ENCODE results near the gene ANO6.
"Not testable (repeated sequence)": the region's sequence is repeated elsewhere in the genome, so short reads cannot be mapped to it uniquely, and the experiment has no call there.

ANO6 gene

DNA sequence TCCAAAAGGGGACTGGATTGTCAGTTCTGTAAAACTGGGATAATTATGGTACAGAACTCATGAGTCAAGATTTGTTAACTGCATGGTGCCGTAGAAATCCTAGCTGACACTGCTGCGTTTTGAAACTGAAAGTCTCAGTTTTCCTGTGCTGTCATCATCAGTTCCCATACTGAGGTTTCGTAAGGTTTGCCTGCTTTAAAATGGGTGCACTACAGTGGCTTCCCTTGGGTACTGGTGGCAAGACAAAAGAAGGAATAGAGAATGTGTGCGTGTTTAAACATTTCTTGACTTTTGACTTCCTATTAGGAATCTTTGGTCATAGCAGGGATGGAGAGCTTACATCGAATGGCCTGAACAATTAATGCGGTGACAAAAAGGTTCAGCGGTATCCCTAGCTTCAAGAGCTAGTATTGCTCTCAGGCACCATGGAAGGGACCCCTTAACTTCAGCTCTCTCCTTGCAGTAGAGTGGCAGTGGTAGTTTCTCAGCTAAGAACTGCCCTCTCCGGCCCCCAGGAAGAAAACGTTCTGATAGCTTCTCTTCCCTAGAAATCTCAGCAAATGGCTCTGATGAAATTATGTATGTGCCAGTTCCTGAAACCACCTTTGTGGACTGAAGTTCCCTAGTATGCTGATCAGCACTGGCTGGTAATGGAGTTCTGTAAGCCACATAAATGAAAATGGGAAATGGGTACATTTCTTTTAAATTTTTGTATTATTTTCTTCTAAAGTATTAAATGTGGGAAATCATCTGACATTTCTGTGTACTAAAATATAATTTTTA is 28.9 kb downstream of the ANO6 start:
- no peak for DNase-seq

DNA sequence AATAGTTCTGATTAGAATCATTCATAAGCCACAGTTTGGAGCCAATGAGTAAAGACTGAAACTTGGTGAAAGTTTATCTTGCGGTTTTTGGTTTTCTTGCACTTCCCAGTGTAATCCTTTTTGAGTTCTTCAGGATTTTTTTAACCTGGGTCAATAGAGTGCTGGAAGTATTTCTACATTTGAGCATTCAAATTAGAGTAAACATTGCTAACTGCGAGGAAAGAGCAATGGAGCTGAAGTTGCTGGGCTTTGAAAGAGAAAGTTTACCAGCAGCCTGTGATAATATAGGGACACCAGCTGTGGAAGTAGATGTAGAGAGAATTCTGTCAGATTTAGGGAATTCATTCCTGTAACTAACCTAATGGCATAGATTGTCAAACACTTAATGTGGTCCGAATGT is 30.3 kb downstream of the ANO6 start:
- no peak for DNase-seq

DNA sequence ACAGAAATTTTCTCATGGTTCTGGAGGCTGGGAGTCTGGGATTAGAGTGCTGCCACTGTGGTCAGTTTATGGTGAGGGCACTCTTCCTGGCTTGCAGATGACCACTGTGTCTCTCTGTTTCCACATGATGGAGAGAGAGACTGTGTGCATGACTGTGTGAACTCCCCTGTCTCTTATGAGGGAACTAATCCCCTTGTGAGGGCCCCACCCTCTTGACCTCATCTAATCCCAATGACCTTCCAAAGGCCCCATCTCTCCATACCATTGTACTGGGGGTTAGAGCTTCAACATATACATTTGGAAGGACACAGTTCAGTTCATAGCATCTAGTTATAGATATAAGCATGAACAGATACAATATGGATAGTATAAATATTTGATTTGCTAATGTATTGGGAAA is 31.7 kb downstream of the ANO6 start:
- DNase-seq = no peak

DNA sequence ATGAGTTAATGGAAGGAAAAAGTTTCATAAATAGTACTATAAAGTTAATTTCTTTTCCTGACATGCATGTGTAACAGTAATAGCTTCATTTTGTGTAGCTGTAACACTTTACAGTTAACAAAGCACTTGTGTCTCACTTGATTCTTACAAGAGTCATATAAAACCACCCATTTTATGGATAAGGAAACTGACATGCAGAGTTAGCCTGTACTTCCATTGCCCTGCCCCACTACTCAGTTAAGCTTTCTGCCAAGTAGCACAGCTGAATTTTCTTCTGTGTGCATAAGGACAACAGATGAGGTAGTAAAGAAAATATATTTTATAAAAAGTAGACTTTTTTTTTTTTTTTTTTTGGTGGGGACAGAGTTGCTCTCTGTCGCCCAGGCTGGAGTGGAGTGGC is 32.2 kb downstream of the ANO6 start:
- DNase-seq = no peak

DNA sequence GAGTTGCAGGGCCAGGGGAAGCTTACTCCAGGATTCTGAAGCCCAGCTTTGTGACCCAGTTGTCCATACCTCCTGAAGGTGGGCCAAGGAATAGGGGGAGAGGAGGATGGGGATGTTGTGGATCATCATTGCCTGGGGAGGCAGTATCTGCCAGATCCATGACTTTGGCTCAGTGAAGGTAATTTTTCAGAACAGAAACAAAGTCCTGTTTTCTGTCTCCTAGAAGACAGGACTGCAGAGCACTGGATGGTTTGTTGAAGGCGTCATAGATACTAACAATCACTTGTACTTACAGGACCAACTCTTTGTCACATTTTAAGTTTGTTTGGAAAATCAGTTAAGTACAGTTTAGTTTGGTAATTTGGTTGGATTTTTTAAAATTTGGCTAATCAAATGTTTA is 38.4 kb downstream of the ANO6 start:
- DNase-seq = no peak

DNA sequence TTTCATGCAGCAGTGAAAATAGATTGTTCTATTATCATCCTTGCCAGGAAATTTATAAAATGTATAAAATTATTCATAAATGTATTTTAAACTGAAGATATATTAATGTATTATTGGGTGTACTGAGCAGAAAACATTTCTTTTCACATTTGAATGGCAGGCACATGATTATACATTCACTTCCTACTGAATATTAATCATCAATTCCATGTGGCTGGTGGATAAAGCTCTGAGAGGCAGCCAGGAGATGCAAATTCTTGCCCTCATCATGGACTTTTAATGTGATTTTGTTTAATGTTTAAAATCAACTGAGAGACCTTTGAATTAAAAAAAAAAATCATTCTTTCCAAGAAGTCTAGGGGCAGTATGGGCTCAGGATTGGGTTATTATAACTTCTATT is 40.8 kb downstream of the ANO6 start:
- DNase-seq = no peak

DNA sequence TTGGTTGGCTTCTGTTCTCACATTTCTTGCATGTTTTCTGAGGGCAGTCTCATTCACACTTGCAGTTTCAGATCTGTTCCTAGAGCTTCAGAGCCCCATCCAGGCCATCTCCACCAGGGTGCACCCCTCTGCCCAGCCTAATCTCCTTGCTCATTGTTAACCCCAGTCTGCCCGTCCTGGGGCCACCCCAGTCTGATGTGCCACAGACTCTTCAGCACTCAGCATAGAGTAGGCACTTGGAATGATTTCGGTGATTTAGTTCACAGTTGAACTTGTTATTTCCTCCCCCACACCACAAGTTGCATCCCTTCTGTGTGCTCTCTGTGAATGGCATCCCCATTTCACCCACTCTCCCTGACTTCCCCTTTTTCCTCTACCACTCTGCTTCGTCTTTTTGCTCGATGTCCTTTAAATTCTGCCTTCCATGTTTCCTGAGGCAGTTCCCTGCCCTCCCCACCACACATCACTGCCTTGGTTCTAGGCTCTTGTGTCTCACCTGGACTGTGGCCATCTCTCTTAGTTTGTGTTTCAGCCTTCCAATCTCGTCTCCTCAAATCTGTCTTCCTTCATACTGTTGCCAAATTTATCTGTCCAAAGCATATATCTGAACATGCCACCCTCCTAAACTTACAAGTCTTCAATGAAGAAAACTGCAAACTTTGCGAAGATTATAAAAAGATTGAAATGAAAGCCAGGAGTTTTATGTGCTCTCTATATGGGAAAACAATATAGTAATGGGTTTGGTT is 41.5 kb downstream of the ANO6 start:
- DNase-seq = no peak

DNA sequence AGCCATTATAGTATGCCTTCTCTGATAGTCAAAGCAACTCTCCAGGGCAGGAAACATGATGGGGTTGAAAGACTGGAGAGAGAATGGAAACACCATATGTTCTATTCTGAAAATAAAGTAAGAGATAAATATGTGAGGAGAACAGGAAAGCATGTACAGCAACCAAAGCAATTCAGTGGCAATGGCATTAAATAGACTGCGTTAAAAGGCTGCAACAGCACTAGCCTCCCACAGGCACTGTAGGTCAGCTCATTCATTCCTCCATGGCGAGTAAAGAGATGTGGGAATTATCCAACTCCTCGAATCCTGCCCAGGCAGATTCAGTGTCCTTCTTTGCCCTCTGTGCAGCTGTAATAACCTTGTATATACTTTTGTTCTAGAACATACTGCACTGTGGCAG is 43.8 kb downstream of the ANO6 start:
- DNase-seq = no peak

DNA sequence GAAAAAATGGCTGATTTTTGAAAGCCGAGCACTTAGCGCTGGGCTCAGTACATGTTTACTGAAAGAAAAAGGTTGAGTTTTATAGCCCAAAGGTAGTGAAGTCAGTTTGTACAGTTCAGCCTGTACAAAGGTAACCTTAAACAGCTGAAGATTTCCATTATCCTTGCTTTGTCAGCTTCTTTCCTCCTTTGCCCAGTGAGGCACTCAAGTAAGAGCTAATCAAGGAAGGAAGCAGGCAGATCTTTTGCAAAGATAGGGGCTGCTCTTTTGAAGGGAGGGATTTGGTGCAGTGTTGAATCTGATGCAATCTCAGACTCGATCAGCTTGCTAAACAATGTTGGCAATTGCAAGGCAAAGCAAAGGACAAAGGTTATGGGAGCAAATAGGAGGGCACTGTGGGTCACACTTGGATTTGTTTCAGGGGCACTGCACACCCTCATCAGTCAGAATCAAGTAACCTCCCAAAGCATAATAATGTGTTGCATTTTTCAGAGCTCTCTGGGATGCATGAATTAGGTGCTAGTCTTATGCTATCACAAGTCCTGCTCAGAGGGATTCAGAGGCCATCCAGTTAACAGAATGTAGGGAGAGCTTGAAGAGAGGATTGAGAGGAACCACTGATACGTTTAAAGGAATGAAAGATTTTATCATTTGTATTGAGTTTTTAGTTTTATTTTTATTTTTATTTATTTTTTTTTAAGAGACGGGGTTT is 44.4 kb downstream of the ANO6 start:
- DNase-seq = no peak

DNA sequence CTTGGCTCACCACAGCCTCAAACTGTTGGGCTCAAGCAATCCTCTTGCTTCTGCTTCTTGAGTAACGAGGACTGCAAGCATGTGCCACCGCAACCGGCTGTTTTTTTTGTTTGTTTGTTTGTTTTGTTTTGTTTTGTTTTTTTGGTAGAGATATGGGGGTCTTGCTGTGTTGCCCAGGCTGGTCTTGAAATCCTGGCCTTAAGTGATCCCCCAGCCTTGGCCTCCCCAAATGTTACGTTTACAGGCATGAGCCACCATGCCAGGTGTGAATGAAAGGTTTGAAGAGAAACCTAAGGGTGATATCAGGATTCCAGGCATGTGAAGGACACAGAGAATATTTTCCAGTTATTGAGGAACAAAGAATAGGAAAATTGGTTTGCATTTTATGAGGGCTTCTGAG is 45.0 kb downstream of the ANO6 start:
- DNase-seq = no peak

DNA sequence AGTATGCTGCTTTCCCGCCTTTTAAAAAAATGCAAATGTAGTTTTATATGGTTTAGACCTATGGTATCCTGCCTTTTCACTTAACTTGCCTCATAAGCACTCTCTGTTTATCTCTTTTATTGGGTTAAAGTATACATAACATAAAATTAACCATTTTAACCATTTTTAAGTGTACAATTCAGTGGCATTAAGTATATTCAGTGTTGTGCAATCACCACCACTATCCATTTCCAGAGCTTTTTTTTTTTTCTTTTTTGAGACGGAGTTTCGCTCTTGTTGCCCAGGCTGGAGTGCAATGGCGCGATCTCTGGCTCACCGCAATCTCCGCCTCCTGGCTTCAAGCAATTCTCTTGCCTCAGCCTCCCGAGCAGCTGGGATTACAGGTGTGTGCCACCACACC is 46.3 kb downstream of the ANO6 start:
- DNase-seq = not testable (repeated sequence)

DNA sequence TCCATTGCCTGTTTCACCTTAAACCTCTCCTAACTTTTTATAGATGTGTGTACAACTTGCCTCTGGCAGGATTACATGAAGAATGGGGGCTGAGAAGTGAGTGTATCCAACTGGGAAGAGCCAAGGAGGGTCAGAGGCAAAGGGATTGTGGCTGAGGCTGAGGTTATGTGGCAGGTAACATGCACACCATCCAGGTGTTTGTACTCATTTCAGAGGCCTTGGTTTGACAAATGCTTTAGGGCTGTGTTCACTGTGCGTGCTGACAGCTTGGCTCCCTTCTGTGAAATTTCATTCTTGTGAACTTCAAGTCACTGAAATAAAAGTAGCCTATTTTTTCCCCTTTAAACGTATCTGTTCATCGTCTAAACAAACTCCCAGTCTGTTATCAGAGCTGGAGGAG is 47.7 kb downstream of the ANO6 start:
- no peak for DNase-seq

DNA sequence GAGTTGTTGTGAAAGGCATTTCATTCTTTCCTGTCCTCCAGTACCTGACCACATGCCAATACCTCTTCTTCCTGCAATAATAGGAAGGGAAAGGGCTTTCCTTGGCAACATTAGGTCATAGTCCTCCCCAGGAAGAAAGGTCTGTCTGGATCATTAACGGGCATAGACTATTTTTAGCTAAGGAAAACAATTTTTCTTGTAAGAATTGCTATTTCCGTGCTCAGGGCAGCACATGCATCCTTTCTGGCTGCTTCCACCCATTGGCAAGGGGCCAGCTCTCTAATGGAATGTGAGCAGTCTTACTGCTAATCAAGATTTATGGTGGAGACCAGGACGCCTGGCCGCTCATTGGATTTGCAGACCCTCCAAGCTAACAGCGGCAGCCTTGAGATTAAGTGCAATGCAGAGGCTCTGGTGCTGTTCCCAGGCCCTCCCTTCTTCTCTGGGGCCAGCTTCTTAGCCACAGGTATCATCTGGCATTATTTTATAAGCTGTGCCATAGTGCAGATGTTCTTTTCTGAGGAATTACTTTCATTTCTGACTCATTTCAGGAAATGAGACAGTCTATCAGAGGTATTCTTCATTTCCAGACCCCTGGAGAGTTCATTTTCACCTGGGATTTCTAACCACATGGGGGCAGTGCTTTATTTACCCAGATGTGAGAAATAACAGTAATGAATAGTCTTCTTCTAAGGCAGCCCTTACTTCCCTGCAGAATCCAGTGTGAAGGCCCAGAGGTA is 52.9 kb downstream of the ANO6 start:
- DNase-seq = no peak

DNA sequence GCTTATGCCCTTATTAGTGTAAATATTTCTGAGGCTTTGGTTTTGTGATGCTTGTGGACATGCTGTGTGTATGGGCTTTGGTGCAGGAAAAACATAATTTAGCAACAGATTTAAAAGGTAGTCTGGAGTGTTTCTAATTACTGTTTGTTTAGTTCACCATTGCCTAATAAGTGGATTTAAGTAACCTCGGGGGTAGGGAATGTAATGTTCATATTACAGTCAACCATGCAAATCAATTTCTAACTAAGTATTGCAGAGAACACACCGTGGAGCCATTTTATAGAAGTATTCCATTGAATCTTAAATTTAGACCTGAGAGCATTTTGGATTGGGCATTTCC is 53.5 kb downstream of the ANO6 start:
- DNase-seq = no peak

DNA sequence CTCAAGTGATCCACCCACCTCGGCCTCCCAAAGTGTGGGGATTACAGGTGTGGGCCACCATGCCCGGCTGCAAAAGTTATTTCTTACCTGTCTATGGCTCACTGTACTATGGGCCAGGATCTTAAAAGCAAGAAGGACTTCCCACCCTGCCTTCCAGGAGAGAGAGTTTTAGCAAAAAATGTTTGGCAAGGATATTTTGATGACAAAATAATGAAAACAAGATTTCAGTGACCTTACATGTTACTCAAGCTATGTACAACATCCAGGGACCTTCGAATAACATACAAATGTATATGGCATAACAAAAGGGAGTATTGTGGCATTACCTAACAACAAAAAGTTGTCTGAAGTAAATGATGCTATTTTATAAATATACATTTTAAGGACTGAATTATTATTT is 55.1 kb downstream of the ANO6 start:
- no peak for DNase-seq

DNA sequence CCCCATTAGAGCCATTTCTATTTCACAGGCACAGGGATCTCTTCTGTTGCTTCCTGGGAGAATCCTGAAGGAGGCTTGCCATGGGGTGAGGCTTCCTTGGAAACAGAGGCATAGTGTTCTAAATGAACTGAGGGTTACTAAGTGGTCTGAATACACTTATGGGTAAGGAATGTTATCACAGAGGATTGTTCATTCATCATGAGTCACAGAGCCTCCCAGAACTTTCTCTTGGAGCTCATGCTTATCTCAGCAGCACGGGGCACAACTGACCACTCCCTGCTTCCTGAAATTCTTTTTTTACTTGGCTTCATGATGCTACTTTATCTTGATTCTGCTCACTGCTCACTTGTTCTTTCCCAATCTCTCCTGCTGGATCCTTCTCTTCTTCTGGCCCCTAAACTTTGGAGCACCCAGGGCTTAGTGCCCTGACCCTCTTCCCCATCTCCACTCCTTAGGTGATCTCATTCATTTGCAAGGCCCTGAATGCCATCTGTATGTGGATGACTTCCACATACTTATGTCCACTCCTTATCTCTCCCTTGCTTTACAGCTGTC is 57.9 kb downstream of the ANO6 start:
- DNase-seq = no peak

DNA sequence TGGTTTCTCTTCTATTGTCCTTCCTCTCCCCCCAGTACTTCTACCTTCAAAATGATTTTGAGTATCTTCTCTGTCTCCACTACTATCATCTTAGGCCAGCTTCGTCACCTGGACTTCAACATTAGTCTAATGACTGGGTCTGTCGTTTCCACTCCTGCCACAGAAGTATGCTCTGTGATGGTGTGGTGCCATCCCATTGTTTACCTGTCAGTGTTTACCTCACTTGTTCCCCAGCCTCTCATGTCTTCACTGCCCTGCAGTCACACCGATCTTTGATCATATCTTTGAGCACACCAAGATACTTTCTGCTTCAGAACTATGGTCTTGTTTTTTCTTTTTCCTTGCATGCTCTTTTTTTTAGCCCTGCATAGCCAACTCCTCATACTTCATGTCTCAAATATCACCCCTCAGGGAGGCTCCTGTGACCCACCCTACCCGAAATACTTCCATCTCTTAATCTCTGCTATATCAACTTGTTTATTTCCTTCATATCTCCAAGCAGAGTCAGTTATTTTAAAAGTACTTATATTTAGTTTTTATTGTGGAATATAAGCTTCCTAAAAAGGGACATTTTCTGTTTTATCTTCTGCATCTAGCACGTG is 60.4 kb downstream of the ANO6 start:
- no peak for DNase-seq

DNA sequence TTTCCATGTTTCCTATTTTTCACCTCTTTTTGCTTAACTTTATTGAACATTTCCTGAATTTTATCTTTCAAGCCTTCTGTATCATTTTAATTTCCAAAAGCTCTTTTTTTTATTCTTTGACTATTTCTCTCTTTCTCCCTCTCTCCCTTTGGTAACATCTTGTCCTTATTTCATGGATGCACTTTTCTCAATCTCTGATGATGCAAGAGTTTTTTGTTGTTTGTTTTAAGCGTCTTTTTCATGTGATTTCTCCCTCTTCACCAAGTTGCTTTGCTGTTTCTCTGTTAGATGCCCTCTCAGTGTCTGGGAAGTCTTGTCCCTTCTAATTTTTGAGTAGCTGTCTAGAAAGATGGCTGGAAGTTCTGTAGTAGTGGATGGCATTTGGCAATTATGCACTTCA is 62.6 kb downstream of the ANO6 start:
- no peak for DNase-seq

DNA sequence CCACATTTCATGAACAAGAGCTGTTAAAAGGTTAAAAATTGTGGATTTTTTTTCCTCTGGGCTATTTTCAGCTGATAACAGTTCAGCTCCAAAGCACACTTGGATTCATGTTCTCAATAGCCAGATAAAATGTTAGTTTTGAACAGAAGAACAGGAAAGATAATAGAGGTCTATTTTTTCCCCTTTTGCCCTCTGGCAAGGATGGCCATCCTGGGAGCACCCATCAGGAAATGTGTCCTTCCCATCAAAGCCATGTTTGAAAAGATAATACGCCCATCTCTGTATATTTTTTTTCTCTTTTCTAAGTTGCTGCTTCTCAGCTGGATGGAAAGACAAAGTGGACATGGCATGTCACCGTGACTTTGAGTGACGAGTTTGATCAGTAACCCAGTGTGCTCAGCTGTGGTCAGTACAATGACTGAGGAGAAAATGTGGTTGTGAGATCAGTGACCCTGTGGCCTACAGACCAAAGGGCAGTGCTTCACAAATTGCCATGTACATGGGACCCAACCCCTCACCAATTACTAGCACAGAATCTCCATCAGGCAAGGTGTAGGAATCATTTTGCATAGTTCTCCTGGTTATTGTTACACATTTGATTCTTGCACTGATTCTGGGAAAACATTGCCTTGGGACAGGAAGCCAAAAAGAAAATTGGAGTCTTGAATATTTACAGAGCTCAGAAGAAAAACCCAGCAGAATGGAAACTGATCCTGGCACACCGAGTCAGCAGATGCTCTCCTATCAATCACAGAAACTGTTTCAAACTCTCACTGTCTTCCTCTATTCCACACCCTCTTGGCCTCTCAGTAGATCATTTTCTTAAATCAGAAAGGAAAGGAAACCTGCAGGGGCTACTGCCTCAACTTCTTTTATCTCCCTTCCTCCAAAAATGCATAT is 64.3 kb downstream of the ANO6 start:
- DNase-seq = no peak

DNA sequence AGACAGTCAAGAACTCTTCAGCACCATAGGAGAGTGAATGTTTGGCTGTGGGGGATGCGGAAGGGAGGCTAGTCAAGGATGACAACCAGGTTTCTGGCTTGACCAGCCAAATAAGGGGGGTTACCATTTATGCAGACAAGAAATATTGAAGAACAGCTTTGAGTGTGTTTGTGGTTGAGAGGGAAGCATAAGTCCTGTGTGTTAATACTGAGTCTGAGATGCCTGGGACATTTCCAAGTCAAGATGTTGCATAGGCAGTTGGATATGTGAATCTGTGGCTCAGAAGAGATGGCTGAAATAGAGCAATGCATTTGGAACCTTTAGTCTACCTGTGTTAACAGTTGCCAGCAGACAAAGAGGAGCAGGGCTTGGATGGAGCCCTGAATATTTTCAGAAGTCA is 66.1 kb downstream of the ANO6 start:
- no peak for DNase-seq

DNA sequence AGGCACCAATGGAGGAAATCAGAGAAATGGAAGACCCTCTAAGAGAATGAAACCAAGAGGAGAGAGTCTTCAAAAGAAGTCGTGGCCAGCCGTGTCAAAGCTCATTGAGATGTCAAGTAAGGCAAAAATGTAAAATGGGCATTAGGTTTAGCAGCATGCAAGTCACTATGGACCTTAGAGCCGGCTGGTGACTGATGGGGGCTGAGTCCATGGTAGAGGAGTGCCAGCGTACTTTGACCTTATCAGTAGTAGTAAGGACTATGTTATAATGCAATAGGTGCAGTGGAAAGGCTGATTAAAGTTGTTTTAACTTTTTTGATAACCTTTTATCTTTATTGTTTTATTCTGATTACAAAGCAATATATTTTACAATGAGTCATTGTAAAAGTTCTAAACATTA is 66.5 kb downstream of the ANO6 start:
- DNase-seq = no peak

Measured in stimulated activated CD4-positive, alpha-beta T cell treated with anti-CD3 and anti-CD28 coated beads, Interleukin-15, amount 100 ng/mL, for 24 hours (primary cell).